Liver (tissue), 9 donors: ENCODE data around the gene CPA5. TPM values are rescaled to one million over a fixed set of nuclear protein-coding genes. Genes with fewer than 3 reads are reported as not detected.

Source experiments
- DNase-seq: peaks from one replicate; pipeline ENCODE4 v3.0.0-alpha.2; 2017; ENCODE audit warnings: low spot score
- H3K27ac ChIP-seq, 2 donors: one replicate each; pipeline ENCODE4 v1.7.0; 2013; ENCODE audit warnings: inconsistent platforms in 2 of 2, low read length in 2 of 2, control low read depth in 1 of 2, low read depth in 1 of 2, mild to moderate bottlenecking in 1 of 2
- H3K27me3 ChIP-seq, 4 donors: one replicate each; pipeline versions ENCODE4 v1.6.1 to v1.7.0; 2013; ENCODE audit warnings: low read length in 3 of 4, inconsistent platforms in 1 of 4, mild to moderate bottlenecking in 1 of 4, moderate library complexity in 1 of 4; ENCODE audit not compliant: control insufficient read depth in 4 of 4, insufficient read depth in 4 of 4
- H3K36me3 ChIP-seq, 4 donors: one replicate each; pipeline versions ENCODE4 v1.6.1 to v1.7.0; 2013; ENCODE audit warnings: low read length in 3 of 4, mild to moderate bottlenecking in 3 of 4, low read depth in 1 of 4, moderate library complexity in 1 of 4; ENCODE audit not compliant: control insufficient read depth in 4 of 4, insufficient read depth in 3 of 4
- H3K4me1 ChIP-seq, 4 donors: one replicate each; pipeline versions ENCODE4 v1.6.1 to v1.7.0; 2013; ENCODE audit warnings: low read length in 3 of 4, mild to moderate bottlenecking in 3 of 4, moderate library complexity in 1 of 4; ENCODE audit not compliant: control insufficient read depth in 4 of 4, insufficient read depth in 4 of 4
- H3K4me3 ChIP-seq, 3 donors: one replicate each; pipeline versions ENCODE4 v1.6.1 to v1.7.0; 2013; ENCODE audit warnings: low read length in 3 of 3, control low read depth in 1 of 3, low read depth in 1 of 3, mild to moderate bottlenecking in 1 of 3
- H3K9ac ChIP-seq, 2 donors: one replicate each; pipeline ENCODE4 v1.7.0; 2013; ENCODE audit warnings: low read length in 2 of 2, mild to moderate bottlenecking in 2 of 2, moderate library complexity in 2 of 2, control low read depth in 1 of 2, low read depth in 1 of 2
- H3K9me3 ChIP-seq, 4 donors: one replicate each; pipeline versions ENCODE4 v1.6.1 to v1.7.0; 2013; ENCODE audit warnings: low read length in 3 of 4; ENCODE audit not compliant: control insufficient read depth in 4 of 4
- ATF3 ChIP-seq: IDR thresholded peaks from 2 replicates; pipeline ENCODE4 v1.6.1; 2016; ENCODE audit warnings: antibody characterized with exemption
- EGR1 ChIP-seq, 2 donors: IDR thresholded peaks; 2 replicates each; pipeline ENCODE4 v1.6.1; 2016 to 2018; ENCODE audit warnings: antibody characterized with exemption in 2 of 2, low read depth in 2 of 2
- FOXA1 ChIP-seq: IDR thresholded peaks from 2 replicates; pipeline ENCODE4 v1.6.1; 2016; ENCODE audit warnings: antibody characterized with exemption
- FOXA2 ChIP-seq: IDR thresholded peaks from 2 replicates; pipeline ENCODE4 v1.6.1; 2016; ENCODE audit warnings: antibody characterized with exemption
- GABPA ChIP-seq, 2 donors: IDR thresholded peaks in 1 of 2; conservative IDR thresholded peaks in 1 of 2; 2 replicates each; pipeline ENCODE4 v1.6.1; 2016; ENCODE audit warnings: antibody characterized with exemption in 2 of 2, mild to moderate bottlenecking in 1 of 2, moderate library complexity in 1 of 2
- HNF4A ChIP-seq, 2 donors: conservative IDR thresholded peaks; 2 replicates each; pipeline ENCODE4 v1.6.1; 2016; ENCODE audit warnings: antibody characterized with exemption in 2 of 2, mild to moderate bottlenecking in 2 of 2
- HNF4G ChIP-seq: IDR thresholded peaks from 2 replicates; pipeline ENCODE4 v1.6.1; 2016; ENCODE audit warnings: antibody characterized with exemption
- JUND ChIP-seq, 2 donors: IDR thresholded peaks; 2 replicates each; pipeline ENCODE4 v1.6.1; 2016; ENCODE audit warnings: antibody characterized with exemption in 2 of 2
- MAX ChIP-seq: IDR thresholded peaks from 2 replicates; pipeline ENCODE4 v1.6.1; 2016; ENCODE audit warnings: antibody characterized with exemption
- NR2F2 ChIP-seq: IDR thresholded peaks from 2 replicates; pipeline ENCODE4 v1.6.1; 2016; ENCODE audit warnings: antibody characterized with exemption
- RAD21 ChIP-seq, 2 donors: IDR thresholded peaks; 2 replicates each; pipeline ENCODE4 v1.6.1; 2016; ENCODE audit warnings: antibody characterized with exemption in 2 of 2, mild to moderate bottlenecking in 2 of 2
- SP1 ChIP-seq: IDR thresholded peaks from 2 replicates; pipeline ENCODE4 v1.6.1; 2018; ENCODE audit warnings: antibody characterized with exemption, mild to moderate bottlenecking
- TAF1 ChIP-seq: conservative IDR thresholded peaks from 2 replicates; pipeline ENCODE4 v1.6.1; 2016; ENCODE audit warnings: antibody characterized with exemption, mild to moderate bottlenecking
- YY1 ChIP-seq: IDR thresholded peaks from 2 replicates; pipeline ENCODE4 v1.6.1; 2016; ENCODE audit warnings: antibody characterized with exemption, mild to moderate bottlenecking
- ZBTB33 ChIP-seq: IDR thresholded peaks from 2 replicates; pipeline ENCODE4 v1.6.1; 2016; ENCODE audit warnings: antibody characterized with exemption
- WGBS: extraction: QIAGEN DNeasy Blood & Tissue Kit; methylation state at CpG from one replicate; pipeline ENCODE4 v1.1.7; 2013; 5-methylcytosine and 5-hydroxymethylcytosine counted together
- polyA plus RNA-seq, 2 donors: library from polyadenylated mRNA; stranded (reverse) in 1 of 2; unstranded in 1 of 2; fragments of 200-250 nt in 1 of 2; fragments of >200 nt in 1 of 2; fragmentation: Nextera tagmentation in 1 of 2; extraction: Ambion mirVana in 1 of 2; gene quantifications; one replicate each; pipeline versions ENCODE4 v1.2.1 to v1.2.3, GENCODE V29; 2013 to 2015
- total RNA-seq, 2 donors: library from RNA; depleted of rRNA; stranded (reverse); fragments of >200 nt; gene quantifications; one replicate each; pipeline ENCODE4 v1.2.3, GENCODE V29; 2014
- TF ChIP-seq, protein P1 (sequence below): IDR thresholded peaks from 2 replicates; pipeline ENCODE4 v1.6.1; 2016; ENCODE audit warnings: antibody characterized with exemption, mild to moderate bottlenecking
- TF ChIP-seq, protein P2 (sequence below): fragments of 150-350 bp; IDR thresholded peaks from 2 replicates; pipeline ENCODE4 v1.5.1; 2017; ENCODE audit warnings: improper control_type of control experiment, low read depth, low read length; ENCODE audit not compliant: missing input control
- donor health status: healthy.
- donor health status: healthy.
- donor health status: healthy.
- donor health status: healthy.
- donor health status: healthy.

Gene CPA5
- total and polyA plus RNA-seq, 4 donors, result 0.33 TPM; not detected in 3

- Histone ChIP-seq H3K27ac (no peak overlapping the region), H3K4me3 (no peak overlapping the region), H3K9me3 (no peaks in the 10 kb centered on the region), H3K4me1 (no peaks in the 10 kb centered on the region), H3K27me3 (no peaks in the 10 kb centered on the region), H3K9ac (no peak overlapping the region), H3K36me3 (no peaks in the 10 kb centered on the region)
- peak; percentile 9 for DNase-seq
- 93% methylated on average over 3 of the region's 3 CpGs for WGBS
- TF ChIP-seq SP1 (no peak), ATF3 (no peak), YY1 (no peak), ZBTB33 (no peak), HNF4G (no peak), RAD21 (IDR thresholded peaks at IDR 0.05) (no peak), HNF4A (conservative IDR thresholded peaks at IDR 0.05) (no peak), TAF1 (no peak), FOXA1 (no peak), MAX (no peak), GABPA (IDR thresholded peaks at IDR 0.05 in 1 of 2, conservative IDR thresholded peaks at IDR 0.05 in 1 of 2) (no peak), EGR1 (IDR thresholded peaks at IDR 0.05; ENCODE audit: low read depth in 2 of 2) (no peak), JUND (IDR thresholded peaks at IDR 0.05) (no peak), FOXA2 (no peak), NR2F2 (no peak)
- TF ChIP-seq, protein P1, sequence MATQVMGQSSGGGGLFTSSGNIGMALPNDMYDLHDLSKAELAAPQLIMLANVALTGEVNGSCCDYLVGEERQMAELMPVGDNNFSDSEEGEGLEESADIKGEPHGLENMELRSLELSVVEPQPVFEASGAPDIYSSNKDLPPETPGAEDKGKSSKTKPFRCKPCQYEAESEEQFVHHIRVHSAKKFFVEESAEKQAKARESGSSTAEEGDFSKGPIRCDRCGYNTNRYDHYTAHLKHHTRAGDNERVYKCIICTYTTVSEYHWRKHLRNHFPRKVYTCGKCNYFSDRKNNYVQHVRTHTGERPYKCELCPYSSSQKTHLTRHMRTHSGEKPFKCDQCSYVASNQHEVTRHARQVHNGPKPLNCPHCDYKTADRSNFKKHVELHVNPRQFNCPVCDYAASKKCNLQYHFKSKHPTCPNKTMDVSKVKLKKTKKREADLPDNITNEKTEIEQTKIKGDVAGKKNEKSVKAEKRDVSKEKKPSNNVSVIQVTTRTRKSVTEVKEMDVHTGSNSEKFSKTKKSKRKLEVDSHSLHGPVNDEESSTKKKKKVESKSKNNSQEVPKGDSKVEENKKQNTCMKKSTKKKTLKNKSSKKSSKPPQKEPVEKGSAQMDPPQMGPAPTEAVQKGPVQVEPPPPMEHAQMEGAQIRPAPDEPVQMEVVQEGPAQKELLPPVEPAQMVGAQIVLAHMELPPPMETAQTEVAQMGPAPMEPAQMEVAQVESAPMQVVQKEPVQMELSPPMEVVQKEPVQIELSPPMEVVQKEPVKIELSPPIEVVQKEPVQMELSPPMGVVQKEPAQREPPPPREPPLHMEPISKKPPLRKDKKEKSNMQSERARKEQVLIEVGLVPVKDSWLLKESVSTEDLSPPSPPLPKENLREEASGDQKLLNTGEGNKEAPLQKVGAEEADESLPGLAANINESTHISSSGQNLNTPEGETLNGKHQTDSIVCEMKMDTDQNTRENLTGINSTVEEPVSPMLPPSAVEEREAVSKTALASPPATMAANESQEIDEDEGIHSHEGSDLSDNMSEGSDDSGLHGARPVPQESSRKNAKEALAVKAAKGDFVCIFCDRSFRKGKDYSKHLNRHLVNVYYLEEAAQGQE, result no peak
- TF ChIP-seq, protein P2, sequence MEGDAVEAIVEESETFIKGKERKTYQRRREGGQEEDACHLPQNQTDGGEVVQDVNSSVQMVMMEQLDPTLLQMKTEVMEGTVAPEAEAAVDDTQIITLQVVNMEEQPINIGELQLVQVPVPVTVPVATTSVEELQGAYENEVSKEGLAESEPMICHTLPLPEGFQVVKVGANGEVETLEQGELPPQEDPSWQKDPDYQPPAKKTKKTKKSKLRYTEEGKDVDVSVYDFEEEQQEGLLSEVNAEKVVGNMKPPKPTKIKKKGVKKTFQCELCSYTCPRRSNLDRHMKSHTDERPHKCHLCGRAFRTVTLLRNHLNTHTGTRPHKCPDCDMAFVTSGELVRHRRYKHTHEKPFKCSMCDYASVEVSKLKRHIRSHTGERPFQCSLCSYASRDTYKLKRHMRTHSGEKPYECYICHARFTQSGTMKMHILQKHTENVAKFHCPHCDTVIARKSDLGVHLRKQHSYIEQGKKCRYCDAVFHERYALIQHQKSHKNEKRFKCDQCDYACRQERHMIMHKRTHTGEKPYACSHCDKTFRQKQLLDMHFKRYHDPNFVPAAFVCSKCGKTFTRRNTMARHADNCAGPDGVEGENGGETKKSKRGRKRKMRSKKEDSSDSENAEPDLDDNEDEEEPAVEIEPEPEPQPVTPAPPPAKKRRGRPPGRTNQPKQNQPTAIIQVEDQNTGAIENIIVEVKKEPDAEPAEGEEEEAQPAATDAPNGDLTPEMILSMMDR, result no peak
These were observed 42.7 kb downstream of the CPA5 start for GRCh38 chr7:130387306-130387627.
